Nephron progenitor cell (in vitro differentiated cells): Measurements from ENCODE around the gene E2F1.

Experiments
- DNase-seq: peaks from one replicate; pipeline ENCODE4 v3.0.0; 2021
- H3K27ac Mint-ChIP-seq: 2 replicates; pipeline ENCODE4 v1.8.0; 2021; ENCODE audit warnings: mild to moderate bottlenecking, moderate library complexity, mixed read lengths
- H3K27me3 Mint-ChIP-seq: 2 replicates; pipeline ENCODE4 v1.8.0; 2021; ENCODE audit warnings: mild to moderate bottlenecking, low read depth, mixed read lengths; ENCODE audit not compliant: poor library complexity
- H3K36me3 Mint-ChIP-seq: 2 replicates; pipeline ENCODE4 v1.8.0; 2021; ENCODE audit warnings: low read depth, mixed read lengths
- H3K4me1 Mint-ChIP-seq: 2 replicates; pipeline ENCODE4 v1.8.0; 2021; ENCODE audit warnings: mixed read lengths
- H3K4me3 Mint-ChIP-seq: 2 replicates; pipeline ENCODE4 v1.8.0; 2021; ENCODE audit warnings: mild to moderate bottlenecking, moderate library complexity, mixed read lengths
- H3K9me3 Mint-ChIP-seq: 2 replicates; pipeline ENCODE4 v1.8.0; 2021; ENCODE audit warnings: mild to moderate bottlenecking, moderate library complexity, mixed read lengths
- TF ChIP-seq, protein P1 (sequence below): fragments of 200-600 bp; sonication (generic); IDR thresholded peaks from 2 replicates; pipeline ENCODE4 v1.5.0; 2021; ENCODE audit warnings: antibody characterized with exemption

The E2F1 gene

DNA sequence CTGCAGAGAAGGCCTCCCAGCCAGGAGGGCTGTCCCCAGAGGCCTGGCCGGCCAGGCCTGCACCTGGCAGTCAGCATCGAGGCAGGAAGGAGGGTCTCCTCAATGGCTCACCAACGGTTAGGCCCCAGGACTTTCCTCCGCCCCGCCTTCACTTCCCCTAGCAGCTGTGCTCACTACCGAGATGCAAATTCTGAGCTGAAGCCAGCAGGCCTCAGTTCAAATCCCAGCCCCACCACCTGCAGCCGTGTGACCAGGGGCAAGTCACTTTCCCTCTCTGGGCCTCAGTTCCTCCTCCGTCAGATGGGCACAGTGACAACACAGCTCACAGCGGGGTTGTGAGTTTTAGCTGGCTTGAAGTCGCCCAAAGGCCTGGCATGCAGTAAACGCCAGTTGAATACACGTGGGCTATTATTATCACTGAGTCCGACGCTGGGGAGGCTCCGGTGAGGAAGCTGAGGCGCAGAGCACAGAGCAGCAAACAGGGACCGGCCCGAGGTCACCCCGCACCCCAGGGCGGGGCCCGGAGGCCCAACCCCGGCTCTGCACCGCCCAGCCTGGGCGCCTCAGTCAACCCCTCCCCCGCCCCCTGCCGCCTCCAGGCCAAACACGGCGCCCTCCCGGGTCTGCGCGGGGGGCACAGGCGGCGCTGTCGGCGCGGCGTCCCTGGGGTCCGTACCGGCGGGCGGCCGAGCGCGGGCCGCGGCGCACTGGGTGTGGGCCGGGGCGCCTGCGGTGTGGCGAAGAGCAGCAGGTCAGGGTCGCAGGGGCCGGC lies 671 bp downstream of the E2F1 start:
- Mint-ChIP-seq H3K4me3 (peak overlapping the region; percentile 79), H3K36me3 (no peaks in the 10 kb centered on the region), H3K4me1 (peaks cover 44% of the 10 kb centered on the region), H3K27me3 (peaks cover 5% of the 10 kb centered on the region), H3K9me3 (no peaks in the 10 kb centered on the region), H3K27ac (no peak overlapping the region)
- DNase-seq: no peak
- TF ChIP-seq, protein P1, sequence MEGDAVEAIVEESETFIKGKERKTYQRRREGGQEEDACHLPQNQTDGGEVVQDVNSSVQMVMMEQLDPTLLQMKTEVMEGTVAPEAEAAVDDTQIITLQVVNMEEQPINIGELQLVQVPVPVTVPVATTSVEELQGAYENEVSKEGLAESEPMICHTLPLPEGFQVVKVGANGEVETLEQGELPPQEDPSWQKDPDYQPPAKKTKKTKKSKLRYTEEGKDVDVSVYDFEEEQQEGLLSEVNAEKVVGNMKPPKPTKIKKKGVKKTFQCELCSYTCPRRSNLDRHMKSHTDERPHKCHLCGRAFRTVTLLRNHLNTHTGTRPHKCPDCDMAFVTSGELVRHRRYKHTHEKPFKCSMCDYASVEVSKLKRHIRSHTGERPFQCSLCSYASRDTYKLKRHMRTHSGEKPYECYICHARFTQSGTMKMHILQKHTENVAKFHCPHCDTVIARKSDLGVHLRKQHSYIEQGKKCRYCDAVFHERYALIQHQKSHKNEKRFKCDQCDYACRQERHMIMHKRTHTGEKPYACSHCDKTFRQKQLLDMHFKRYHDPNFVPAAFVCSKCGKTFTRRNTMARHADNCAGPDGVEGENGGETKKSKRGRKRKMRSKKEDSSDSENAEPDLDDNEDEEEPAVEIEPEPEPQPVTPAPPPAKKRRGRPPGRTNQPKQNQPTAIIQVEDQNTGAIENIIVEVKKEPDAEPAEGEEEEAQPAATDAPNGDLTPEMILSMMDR: no peak

DNA sequence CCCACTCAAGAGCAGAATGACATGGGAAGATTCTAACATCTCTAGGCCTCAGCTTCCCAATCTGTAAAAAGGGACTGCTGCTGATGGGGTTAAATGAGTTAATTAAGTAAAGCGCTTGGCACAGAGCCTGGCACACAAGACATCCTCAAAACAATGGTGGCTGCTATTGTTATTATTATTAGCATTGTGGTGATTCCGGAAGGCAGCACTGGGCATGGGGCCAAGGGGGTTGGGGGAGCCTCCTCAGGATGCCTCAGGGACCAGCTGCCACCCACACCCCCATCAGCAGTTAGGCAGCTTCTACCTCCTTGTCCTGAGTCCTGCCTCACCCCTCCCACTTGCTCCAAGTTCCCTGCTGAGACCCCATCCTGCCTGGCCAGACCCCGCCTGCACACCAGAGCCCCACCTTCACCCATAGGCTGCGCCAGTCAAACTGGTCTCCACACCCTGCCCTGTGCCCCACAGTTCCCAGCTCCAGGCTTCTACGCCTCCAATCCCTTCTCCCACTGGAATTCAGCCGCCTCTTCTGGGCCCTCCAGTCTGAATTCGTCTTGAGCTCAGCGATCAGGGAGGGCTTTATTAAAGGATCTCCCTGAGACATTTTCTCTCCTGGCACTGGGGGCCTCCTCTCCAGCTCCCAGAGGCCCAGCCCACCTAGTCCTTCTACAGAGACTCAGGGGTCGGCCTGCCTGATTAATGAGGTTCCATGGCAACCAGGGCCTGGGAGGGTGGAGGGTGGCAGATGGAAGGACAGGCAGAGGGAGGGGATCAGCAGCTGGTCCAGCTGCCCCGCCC lies 1.5 kb downstream of the E2F1 start:
- H3K36me3 Mint-ChIP-seq: no peaks in the 10 kb centered on the region

DNA sequence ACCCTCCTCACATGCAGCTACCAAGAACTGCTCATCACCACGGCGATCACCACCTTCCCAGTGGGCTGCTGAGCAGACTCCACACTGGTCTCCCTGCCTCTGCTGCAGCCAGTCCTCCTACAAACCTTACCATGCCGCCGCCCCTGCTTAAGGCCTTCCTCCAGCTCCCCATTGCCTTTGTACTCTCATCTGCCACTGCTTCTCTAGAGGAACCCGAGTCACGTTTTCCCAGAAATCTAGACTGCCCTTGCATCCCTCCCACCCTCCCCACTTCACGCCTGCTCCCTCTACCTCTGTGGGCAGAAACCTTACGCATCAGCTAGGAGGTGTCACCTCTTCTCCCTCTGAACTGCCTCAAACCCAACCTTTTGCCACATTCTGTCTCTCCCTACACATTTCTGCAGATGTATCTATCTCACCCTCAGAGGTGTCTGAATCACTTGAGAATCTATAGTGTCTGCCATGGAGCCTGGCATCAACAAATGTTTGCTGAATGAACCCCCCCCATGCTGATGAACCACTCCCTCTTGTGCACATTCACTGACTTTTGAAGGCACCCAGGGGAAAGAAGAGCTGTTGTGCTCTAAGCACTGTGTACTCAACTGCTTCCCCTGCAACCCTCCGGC lies 4.3 kb downstream of the E2F1 start:
- Mint-ChIP-seq H3K27ac (no peak overlapping the region), H3K9me3 (no peaks in the 10 kb centered on the region), H3K4me1 (peaks cover 39% of the 10 kb centered on the region), H3K4me3 (no peak overlapping the region), H3K27me3 (peaks cover 2% of the 10 kb centered on the region), H3K36me3 (peaks cover 21% of the 10 kb centered on the region)
- no peak for DNase-seq
- TF ChIP-seq, protein P1: no peak

More for the DNA sequence above, 1.5 kb downstream of the E2F1 start:
- Mint-ChIP-seq H3K4me3 (peak overlapping the region; percentile 79), H3K27ac (peak overlapping the region; percentile 40), H3K9me3 (no peaks in the 10 kb centered on the region), H3K4me1 (peaks cover 40% of the 10 kb centered on the region), H3K27me3 (peaks cover 5% of the 10 kb centered on the region)
- TF ChIP-seq, protein P1: no peak
- DNase-seq: peak; percentile 48

DNA sequence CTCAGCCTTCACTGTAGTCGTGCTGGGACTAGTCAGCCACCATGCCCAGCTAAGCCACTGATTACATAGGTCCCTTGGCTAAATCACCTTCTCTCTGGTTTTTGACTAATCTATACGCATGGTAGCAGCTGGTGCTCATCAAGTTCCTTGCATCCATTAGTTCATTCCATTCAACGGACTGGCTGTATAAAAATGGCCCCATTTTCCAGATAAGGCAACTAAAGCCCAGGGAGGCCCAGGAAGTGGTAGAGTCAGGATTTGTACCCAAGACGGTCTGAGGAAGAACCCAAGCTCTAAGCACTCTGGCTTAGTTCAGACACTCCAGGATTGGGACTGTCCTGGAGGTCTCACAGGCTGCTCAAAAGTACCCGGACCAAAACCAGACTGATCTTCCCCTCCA lies 4.9 kb downstream of the E2F1 start:
- DNase-seq: no peak
- no peak overlapping the region for H3K4me3 Mint-ChIP-seq
- H3K4me1 Mint-ChIP-seq: peaks cover 37% of the 10 kb centered on the region
- no peak overlapping the region for H3K27ac Mint-ChIP-seq
- peaks cover 2% of the 10 kb centered on the region for H3K27me3 Mint-ChIP-seq
- H3K36me3 Mint-ChIP-seq: peaks cover 26% of the 10 kb centered on the region
- no peaks in the 10 kb centered on the region for H3K9me3 Mint-ChIP-seq
- TF ChIP-seq, protein P1: no peak

DNA sequence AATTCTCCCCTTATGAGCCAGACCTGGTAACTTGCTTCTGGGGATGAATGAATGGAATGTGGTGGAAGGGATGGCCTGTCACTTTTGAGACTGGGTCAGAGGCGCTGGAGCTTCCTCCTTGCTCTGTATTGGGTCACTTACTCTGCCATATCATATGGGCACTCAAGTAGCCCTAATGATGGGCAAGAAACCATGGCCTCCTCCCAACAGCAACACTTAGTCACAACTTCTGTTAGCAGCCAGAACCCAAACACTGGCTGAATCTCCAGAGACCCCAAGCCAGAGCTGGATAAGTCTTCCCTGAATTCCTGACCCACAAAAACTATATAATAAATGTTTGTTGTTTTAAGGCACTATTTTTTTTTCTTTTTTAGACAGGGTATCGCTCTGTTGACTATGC lies 5.5 kb downstream of the E2F1 start:
- Mint-ChIP-seq H3K4me3 (no peak overlapping the region), H3K27ac (no peak overlapping the region), H3K4me1 (peaks cover 43% of the 10 kb centered on the region), H3K27me3 (peaks cover 2% of the 10 kb centered on the region), H3K9me3 (no peaks in the 10 kb centered on the region), H3K36me3 (peaks cover 27% of the 10 kb centered on the region)
- no peak for DNase-seq
- TF ChIP-seq, protein P1: no peak
